HEK293 (cell line): ENCODE data around the gene D2HGDH.

ENCODE experiments used
- CTCF ChIP-seq: fragments of 450-650 bp; formaldehyde crosslinking; IDR thresholded peaks from 2 replicates; pipeline ENCODE4 v1.5.1; 2016; ENCODE audit warnings: missing biosample characterization, missing genetic modification characterization
- HIC1 ChIP-seq: fragments of 450-650 bp; formaldehyde crosslinking; IDR thresholded peaks from 2 replicates; pipeline ENCODE4 v1.5.1; 2016; ENCODE audit warnings: missing biosample characterization, missing genetic modification characterization
- PBX3 ChIP-seq: sonication (generic); formaldehyde crosslinking; IDR thresholded peaks from 2 replicates; pipeline ENCODE4 v1.8.1; 2022; ENCODE audit warnings: mild to moderate bottlenecking, moderate library complexity, missing genetic modification reagents
- YY1 ChIP-seq: fragments of 450-650 bp; formaldehyde crosslinking; IDR thresholded peaks from 2 replicates; pipeline ENCODE4 v1.5.1; 2018; ENCODE audit warnings: missing biosample characterization, missing genetic modification characterization
- YY2 ChIP-seq: fragments of 450-650 bp; formaldehyde crosslinking; IDR thresholded peaks from 2 replicates; pipeline ENCODE4 v1.5.1; 2016; ENCODE audit warnings: missing biosample characterization, missing genetic modification characterization
- ZFP37 ChIP-seq: fragments of 450-650 bp; formaldehyde crosslinking; IDR thresholded peaks from 2 replicates; pipeline ENCODE4 v1.5.1; 2016; ENCODE audit warnings: missing biosample characterization, missing genetic modification characterization
- ZNF223 ChIP-seq: fragments of 450-650 bp; formaldehyde crosslinking; IDR thresholded peaks from 2 replicates; pipeline ENCODE4 v1.5.1; 2016; ENCODE audit warnings: missing biosample characterization, missing genetic modification characterization
- ZNF48 ChIP-seq: fragments of 450-650 bp; formaldehyde crosslinking; IDR thresholded peaks from 2 replicates; pipeline ENCODE4 v1.5.1; 2016; ENCODE audit warnings: missing biosample characterization, missing genetic modification characterization
- ZNF510 ChIP-seq: fragments of 450-650 bp; formaldehyde crosslinking; IDR thresholded peaks from 2 replicates; pipeline ENCODE4 v1.5.1; 2018; ENCODE audit warnings: mild to moderate bottlenecking, missing genetic modification characterization, missing biosample characterization; ENCODE audit not compliant: insufficient replicate concordance
- ZNF76 ChIP-seq: fragments of 450-650 bp; formaldehyde crosslinking; IDR thresholded peaks from 2 replicates; pipeline ENCODE4; 2016; ENCODE audit warnings: low read depth, missing biosample characterization, missing genetic modification characterization, borderline replicate concordance

- TF ChIP-seq ZNF510 (tag by site-specific recombination) (no peak), ZNF76 (tag by site-specific recombination) (no peak), CTCF (no peak), ZNF48 (no peak), HIC1 (no peak), ZNF223 (no peak), PBX3 (CRISPR knock-in tag) (no peak), YY2 (tag by site-specific recombination) (no peak), YY1 (no peak), ZFP37 (no peak)
Measured at GRCh38 chr2:241726459-241726858, 8.0 kb upstream of the D2HGDH start.
